Skin epidermis (tissue), 12 donors: ENCODE results near the gene TOMM20L.
"Not testable (repeated sequence)": the region's sequence is repeated elsewhere in the genome, so short reads cannot be mapped to it uniquely, and the experiment has no call there.

Experiments used
- H3K27ac ChIP-seq, 21 experiments: fragments of 200-600 bp; sonication (generic) in 11 of 21; one replicate each; pipeline ENCODE4 v1.5.0; 2020; ENCODE audit warnings: mild to moderate bottlenecking in 3 of 21, inconsistent platforms in 2 of 21, moderate library complexity in 2 of 21
- H3K4me3 ChIP-seq, 7 experiments: fragments of 200-600 bp; sonication (generic) in 2 of 7; one replicate each; pipeline ENCODE4 v1.5.0; 2020; ENCODE audit warnings: inconsistent platforms in 2 of 7, mild to moderate bottlenecking in 2 of 7, moderate library complexity in 1 of 7

TOMM20L gene

GRCh38 chr14:58416934-58417333 is 21.2 kb downstream of the TOMM20L start:
- not testable (repeated sequence) for H3K4me3 ChIP-seq, H3K27ac ChIP-seq

GRCh38 chr14:58426670-58427280 is 31.0 kb downstream of the TOMM20L start:
- H3K4me3 ChIP-seq, result peak overlapping the region; percentile 65 to 96 (median 87)
- H3K27ac ChIP-seq, result peak overlapping the region; percentile 76 to 99 (median 94)

DNA sequence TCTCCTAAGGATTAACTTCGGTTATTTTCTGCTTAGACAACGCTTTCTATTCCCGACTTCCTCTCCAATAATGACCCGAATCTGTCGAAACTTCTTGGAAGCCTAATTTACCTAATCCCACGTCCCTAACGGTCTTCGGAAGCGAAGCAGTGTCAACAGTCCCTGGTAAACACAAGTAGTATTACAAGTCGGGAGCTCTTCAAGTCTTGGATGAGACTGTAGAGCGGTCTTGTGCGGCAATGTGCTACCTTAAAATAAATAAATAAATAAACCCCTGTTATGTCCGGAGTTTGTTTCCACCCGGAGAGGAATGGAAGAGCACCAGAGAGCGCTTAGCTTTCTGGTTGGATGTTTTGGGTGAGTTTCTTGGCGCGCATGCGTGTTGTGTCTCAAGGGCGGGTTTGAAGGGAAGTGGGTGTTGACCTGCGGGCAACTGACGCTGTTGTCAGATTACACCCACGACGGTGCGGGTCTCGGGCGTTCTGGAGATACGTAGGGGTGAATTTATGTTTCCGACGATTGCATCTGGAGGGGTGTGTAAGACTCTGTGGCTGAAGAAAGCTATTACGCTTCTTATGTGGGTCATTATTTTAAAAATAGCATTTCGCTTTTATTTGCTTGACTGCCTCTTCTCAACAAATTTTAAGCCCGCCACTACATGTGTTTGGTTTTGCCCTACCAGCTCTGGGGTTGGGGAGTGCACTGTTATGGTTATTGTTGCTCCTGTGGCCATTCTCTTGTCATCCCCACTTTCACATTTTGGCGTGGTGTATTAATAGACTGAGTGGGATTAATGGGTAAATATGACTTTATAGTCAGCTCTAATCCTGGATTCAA is 31.8 kb downstream of the TOMM20L start, which contains the start of the genes KIAA0586 and TIMM9:
Gene KIAA0586, plus strand, starts transcription at position 439 of the 837 bp plus-strand sequence. CDS start 546 bp downstream, outside the sequence.
Gene TIMM9, minus strand, starts transcription at position 251 of the 837 bp plus-strand sequence. CDS start 15,586 bp downstream, outside the sequence.
- peak within 1 kb of the TSS; percentile 65 to 96 (median 87) for H3K4me3 ChIP-seq

GRCh38 chr14:58428118-58428683 is 32.5 kb downstream of the TOMM20L start:
- Histone ChIP-seq H3K4me3 (peak overlapping the region; percentile 65 to 96 (median 87)), H3K27ac (peak overlapping the region in 20 of 21 experiments; percentile 80 to 99 (median 94))

More for the DNA sequence above, 31.8 kb downstream of the TOMM20L start, which contains the start of the genes KIAA0586 and TIMM9:
- H3K27ac ChIP-seq, result peak within 1 kb of the TSS; percentile 76 to 99 (median 94)

DNA sequence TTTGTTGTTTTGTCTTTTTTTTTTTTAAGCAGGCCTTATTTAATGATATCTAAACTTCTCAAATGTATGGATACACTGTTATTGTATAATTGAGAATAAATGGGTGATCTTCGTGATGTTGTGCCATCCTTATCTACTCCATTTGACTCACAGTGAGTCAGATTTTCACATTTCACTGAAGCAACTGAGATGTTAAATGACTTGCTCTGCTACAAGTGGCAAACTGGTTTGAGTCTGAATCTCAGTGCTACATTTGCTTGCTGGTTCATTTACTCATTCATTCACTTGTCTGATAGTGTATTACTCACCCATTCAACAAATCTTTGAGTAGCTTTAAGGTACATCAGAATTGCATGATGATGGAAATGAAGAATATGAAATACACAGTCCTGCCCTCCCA is 34.4 kb downstream of the TOMM20L start:
- H3K27ac ChIP-seq, result no peak overlapping the region
- H3K4me3 ChIP-seq, result no peak overlapping the region

DNA sequence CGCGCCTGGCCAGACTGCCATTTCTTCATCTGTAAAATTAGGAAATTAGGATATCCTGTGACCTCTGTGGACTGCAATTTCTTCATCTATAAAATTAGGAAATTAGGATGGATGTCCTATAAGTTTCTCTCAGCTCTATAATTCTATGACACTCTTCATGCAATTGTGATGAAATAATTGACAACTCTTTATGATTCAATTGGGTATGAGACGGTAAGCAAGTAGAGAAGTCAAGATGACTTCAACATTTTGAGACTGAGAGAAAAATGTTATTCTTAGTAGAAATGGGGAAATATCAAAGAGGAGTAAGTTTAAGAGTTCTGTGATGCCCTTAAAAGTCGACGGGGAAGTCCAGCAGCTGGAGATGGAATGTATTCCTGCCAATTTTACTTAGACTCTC is 43.7 kb downstream of the TOMM20L start:
- H3K27ac ChIP-seq, result no peak overlapping the region
- H3K4me3 ChIP-seq, result no peak overlapping the region

DNA sequence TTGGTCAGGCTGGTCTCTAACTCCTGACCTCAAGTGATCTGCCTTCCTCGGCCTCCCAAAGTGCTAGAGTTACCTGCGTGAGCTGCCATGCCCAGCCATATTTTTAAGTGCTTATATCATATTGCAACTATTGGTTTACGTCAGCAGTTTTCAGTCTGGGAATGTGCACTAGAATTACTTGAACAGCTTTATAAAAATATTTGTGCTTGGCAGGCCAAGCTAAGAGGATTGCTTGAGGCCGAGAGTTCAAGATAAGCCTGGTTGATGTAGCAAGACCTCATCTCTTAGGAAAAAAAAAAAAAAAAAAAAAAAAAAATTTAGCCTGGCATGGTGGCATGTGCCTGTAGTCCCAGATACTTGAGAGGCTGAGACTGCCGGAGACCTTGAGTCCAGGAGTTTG is 48.9 kb downstream of the TOMM20L start:
- no peak overlapping the region for H3K4me3 ChIP-seq
- H3K27ac ChIP-seq, result no peak overlapping the region

DNA sequence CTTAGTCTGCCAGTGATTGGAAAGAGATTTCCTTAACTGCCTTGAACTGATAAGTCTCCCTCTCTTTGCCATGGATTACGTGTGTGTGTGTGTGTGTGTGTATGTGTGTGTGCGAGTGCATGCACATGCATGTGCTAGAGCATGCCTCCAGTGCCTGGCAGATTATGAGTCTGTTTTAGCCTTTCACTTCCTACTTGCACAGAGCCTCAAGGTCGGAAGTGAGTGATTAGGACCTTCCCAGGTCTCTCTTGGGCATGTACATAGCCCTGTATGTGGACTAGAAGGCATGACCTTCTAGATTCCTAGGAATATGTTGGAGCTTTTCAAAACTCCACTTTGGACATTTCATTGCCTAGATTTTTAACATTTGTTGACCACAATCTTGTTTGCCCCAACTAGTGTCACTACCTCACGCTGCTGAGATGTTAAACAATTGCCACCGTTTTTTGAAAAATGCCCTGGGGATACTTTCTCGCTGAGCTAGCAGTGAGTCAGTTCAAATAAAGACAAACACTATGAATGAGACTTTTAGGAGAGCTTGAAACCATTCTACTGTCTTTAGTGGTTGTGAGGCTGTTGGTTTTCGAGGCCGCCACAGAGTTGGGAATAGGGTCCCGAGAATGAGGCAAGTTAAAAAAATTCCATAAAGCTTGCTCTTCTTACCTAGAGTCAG is 60.0 kb downstream of the TOMM20L start:
- Histone ChIP-seq H3K4me3 (no peak overlapping the region), H3K27ac (peak overlapping the region in 1 of 21 experiments; percentile 6)
